ENCODE measurements around the gene CLMN. TPM values are rescaled to one million over a fixed set of nuclear protein-coding genes. Genes with fewer than 3 reads are reported as not detected.

The CLMN gene
- polyA plus RNA-seq, 3 donors: 20.9 to 24.0 (median 22.8) TPM

GRCh38 chr14:95321693-95322455, 2.2 kb upstream of the CLMN start:
- no peak for DNase-seq (ENCODE audit: low read depth in 3 of 3, low spot score in 2 of 3)

DNA sequence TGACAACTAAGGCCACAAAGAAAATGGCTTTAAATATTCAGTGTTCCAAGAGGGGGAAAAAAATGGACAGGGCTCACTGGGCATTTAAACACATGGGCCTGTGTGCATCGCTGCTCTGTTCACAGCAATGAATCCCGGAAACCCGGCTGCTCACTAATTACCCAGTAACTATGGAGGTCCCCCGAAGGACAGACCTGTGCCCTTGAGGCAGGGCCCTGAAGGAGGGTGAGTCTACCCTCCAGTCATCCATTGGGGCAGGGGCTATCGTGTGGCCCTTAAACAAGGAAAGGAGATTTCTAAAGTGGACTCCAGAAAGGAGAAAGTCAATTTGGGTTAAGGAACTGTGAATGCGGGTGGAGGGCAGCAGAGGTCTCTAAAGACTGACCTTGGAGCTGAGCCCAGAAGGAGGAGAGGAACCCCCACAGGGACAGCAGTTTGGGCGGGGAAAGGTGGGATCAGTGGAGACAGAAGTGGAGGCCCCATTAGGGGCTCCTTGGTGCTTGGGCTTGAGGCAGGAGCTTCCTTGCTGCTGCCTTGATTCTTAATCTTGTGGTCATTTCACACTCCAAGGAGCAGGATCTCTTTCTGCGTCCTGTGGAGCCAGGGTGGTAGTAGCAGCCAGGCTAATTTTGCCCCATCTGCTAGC, 1.4 kb upstream of the CLMN start:
- no peak for DNase-seq (ENCODE audit: low read depth in 3 of 3, low spot score in 2 of 3)

- no peak for DNase-seq (ENCODE audit: low read depth in 3 of 3, low spot score in 2 of 3)
Observed at GRCh38 chr14:95320078-95320895, 579 bp upstream of the CLMN start.

- DNase-seq (ENCODE audit: low read depth in 3 of 3, low spot score in 2 of 3): no peak
Observed at GRCh38 chr14:95318399-95319311, 1.1 kb downstream of the CLMN start.

DNA sequence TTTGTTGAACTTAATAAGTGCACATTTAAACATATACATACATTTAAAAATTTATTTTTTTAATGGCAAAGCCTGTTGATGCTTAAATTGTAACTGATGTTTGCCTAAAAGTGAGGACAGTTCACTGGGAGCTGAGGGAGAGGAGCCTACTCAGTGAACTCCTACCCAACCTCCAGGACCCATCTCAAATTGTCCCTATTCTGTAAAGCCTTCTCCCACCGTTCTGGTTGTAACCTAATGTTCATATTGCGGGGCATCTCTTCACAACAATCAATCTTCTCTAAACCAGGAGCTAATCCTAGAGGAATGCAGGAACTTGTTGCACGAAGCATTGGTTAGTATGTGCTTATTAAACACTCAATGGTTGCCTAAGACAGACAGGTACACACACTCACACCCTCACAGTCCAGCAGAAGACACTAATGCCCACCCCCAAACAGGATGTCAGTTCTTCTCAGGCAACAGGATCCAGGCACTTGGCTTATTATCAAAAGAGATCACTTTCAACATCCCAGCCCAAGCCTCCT, 1.8 kb downstream of the CLMN start:
- no peak for DNase-seq (ENCODE audit: low read depth in 3 of 3, low spot score in 2 of 3)

- no peak for DNase-seq (ENCODE audit: low read depth in 3 of 3, low spot score in 2 of 3)
Observed at GRCh38 chr14:95316821-95317220, 2.9 kb downstream of the CLMN start.

- no peak for DNase-seq (ENCODE audit: low read depth in 3 of 3, low spot score in 2 of 3)
Observed at GRCh38 chr14:95315579-95315978, 4.1 kb downstream of the CLMN start.

DNA sequence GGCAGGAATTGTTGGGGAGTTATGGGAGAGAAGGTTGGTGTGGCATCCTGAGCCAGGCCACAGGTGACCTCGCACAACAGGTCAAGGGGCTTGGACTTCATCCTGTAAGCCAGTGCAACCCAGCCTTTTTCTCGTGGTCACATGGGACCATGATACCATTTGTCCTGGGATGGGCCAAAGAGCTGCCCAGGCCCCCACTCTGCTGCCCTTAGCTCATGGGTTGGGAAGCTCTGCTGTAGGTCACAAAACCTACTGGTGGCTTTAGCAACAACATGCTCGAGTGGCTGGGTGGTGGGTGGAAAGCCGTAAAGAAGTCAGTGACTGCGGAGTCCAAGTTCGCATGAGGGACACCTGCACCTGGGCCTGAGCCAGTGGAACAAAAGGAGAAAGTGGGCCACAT, 4.6 kb downstream of the CLMN start:
- DNase-seq (ENCODE audit: low read depth in 3 of 3, low spot score in 2 of 3): no peak

GRCh38 chr14:95314609-95315008, 5.1 kb downstream of the CLMN start:
- DNase-seq (ENCODE audit: low read depth in 3 of 3, low spot score in 2 of 3): no peak

DNA sequence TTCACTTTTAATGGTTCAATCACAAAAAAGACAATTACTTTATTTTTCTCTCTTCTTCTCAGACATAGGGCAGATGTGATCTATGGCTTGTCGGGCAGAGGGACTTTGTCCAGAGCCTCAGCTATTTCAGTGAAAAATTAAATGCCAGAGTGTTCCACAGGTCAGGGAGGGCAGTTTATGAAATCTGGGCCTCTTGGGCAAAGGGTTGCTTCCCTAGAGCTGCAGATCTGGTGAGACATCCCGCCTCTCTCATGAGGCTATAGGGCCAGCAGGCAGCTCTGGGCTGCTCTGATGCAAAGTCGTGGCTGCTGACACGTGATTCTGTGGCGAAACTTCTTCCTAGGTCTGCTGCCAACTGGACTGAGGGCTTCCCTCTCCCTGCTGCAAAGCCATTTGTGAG, 6.0 kb downstream of the CLMN start:
- DNase-seq (ENCODE audit: low read depth in 3 of 3, low spot score in 2 of 3): no peak

DNA sequence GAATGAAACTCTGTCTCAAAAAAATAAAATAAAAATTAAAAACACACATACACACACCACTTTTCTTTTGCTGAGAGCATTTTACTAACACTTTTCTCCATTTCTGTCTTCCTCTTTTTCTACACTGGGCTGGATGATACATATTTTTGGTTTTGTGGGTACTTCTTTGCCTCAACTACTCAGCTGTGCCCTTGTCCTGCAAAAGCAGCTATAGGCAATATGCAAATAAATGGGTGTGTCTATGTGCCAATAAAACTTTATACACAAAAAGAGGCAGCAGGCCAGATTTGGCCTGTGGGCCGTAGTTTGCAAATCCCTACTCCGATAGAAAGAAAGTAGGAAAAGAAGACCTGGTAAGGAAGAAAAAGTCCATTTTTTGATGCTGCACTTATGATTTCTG, 6.5 kb downstream of the CLMN start:
- DNase-seq (ENCODE audit: low read depth in 3 of 3, low spot score in 2 of 3): no peak

DNA sequence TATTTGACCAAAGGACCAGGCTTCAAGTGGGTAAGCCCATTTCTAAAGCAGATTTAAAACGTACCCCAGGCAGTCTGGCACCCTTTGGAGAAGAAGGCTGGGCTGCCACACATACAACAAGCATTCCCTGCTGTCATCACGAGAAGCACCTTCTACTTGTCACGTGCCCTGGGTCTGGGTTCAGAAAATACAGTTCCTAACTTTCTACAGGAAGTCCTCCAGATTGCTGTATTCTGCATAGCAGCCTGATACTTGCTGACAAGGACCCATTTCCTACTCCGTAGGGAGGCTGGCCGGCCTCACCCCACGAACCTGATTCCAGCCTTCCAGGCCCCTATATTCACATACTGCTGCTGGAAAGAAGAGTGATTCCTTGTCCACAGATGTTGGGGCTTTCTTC, 7.4 kb downstream of the CLMN start:
- no peak for DNase-seq (ENCODE audit: low read depth in 3 of 3, low spot score in 2 of 3)

GRCh38 chr14:95311752-95312151, 8.0 kb downstream of the CLMN start:
- DNase-seq (ENCODE audit: low read depth in 3 of 3, low spot score in 2 of 3): no peak

- DNase-seq (ENCODE audit: low read depth in 3 of 3, low spot score in 2 of 3): no peak
Observed at GRCh38 chr14:95310635-95311380, 8.9 kb downstream of the CLMN start.

DNA sequence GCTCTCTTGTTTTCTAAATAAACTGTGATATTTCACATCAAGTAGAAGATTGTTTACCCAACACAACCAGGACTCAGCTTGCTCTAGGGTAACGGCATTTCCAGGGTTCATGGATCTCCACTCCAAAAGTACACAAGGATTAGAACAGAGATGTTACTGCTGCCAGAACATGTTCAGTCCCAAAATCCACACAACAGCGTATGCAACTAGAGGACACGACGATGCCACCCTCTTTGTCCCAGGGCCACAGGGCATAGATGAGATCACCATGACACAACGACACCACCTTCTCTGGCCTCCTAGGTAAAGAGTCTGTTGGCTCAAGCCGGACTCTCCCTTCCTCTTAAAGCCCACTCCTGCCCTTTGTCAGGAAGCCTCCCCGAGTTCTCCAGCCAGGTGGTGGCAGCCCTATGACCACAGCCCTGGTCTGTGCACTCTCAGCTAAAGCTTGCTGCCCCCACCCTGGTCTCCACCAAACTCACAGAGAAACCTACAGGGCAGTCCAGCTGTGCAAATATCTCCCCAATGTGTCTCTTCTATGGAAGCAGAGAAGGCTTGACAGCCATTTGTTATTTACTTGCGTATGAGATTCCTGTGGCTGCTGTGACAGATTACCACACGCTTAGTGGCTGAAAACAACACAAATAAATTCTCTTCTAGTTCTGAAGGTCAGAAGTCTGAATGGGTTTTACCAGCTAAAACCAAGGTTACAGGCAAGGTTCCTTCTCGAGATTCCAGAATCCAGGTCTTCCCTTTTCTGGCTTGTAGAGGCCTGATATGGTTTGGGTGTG, 10.3 kb downstream of the CLMN start:
- DNase-seq (ENCODE audit: low read depth in 3 of 3, low spot score in 2 of 3): no peak

DNA sequence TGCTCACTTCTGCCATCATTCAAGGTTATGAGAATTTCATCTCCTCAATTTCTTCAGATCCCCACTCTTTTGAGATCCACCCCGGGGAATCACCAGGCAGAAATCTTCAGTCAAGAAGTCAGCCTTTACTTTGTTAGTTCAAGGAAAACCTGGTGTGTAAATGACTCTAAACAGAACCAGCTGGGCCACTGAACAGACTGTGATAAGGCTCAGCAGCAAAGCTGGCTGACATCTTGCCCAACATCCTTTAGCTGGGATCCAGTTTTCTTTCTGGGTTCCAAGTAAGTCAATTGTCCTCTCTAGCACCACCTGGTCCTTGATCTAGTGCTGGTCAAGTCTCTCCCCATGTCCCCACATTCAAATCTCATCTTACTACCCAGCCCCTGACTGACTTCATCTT, 11.6 kb downstream of the CLMN start:
- DNase-seq (ENCODE audit: low read depth in 3 of 3, low spot score in 2 of 3): no peak

GRCh38 chr14:95307402-95308041, 12.2 kb downstream of the CLMN start:
- no peak for DNase-seq (ENCODE audit: low read depth in 3 of 3, low spot score in 2 of 3)

DNA sequence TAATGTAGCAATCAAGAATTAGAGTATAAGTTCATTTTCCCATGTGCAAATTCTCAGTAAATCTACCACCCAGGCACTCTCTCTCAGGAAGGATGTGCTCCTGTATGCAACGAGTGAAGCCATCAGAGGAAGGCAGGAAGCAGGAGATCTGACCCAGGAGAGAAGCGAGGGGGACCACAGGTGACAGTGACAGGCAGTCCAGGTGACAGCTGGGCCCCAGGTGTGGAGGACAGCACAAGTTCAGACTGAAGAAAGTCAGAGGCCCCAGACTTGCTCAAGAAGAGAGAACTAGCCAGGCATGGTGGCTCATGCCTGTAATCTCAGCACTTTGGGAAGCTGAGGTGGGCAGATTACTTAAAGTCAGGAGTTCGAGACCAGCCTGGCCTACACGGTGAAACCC, 13.8 kb downstream of the CLMN start:
- DNase-seq (ENCODE audit: low read depth in 3 of 3, low spot score in 2 of 3): no peak
